ENCODE results near the gene TRIOBP. TPM values are rescaled to one million over a fixed set of nuclear protein-coding genes. Genes with fewer than 3 reads are reported as not detected.

TRIOBP gene
- total RNA-seq, 4 donors from 2014 or later, result 45.3 to 86.4 (median 65.1) TPM

DNA sequence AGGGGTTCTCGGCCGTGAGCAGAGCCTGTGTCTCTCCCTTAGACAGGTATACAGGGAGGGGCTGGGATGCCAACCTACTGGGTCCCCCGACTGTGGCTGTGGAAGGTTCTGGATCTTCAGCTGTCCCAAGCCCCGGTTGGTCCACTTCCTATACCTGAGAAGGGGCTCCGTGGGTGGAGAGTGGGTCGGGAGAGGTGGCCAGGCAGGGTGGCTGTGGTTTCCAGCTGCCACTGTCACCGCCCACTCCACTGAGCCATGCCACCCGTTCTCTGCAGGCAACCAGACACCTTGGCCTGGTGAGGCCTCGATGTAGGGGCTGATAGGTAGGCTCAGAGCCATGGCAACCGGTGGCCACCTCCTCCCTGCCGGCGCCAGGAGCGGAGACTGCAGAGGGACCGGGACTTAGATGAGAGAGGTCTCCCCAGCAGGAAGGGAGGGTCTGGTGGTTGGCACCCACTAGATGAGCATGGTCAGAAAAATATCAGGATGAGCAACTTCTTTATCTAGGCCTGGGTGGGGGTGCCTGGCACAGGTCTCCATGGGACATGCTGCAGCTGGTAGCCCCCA is 53.8 kb downstream of the TRIOBP start:
- intact Hi-C loops (cut with DNase I; ENCODE audit: low total_unique reads), result no loop called here
- no peak overlapping the region for H3K4me3 ChIP-seq (ENCODE audit: low read depth, poor library complexity, severe bottlenecking)
- no peak for DNase-seq (ENCODE audit: low spot score in 2 of 2)
- 62 to 82% methylated on average over 11 to 14 of the region's 14 CpGs for WGBS, 2 donors
- TF ChIP-seq, protein P1, sequence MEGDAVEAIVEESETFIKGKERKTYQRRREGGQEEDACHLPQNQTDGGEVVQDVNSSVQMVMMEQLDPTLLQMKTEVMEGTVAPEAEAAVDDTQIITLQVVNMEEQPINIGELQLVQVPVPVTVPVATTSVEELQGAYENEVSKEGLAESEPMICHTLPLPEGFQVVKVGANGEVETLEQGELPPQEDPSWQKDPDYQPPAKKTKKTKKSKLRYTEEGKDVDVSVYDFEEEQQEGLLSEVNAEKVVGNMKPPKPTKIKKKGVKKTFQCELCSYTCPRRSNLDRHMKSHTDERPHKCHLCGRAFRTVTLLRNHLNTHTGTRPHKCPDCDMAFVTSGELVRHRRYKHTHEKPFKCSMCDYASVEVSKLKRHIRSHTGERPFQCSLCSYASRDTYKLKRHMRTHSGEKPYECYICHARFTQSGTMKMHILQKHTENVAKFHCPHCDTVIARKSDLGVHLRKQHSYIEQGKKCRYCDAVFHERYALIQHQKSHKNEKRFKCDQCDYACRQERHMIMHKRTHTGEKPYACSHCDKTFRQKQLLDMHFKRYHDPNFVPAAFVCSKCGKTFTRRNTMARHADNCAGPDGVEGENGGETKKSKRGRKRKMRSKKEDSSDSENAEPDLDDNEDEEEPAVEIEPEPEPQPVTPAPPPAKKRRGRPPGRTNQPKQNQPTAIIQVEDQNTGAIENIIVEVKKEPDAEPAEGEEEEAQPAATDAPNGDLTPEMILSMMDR (IDR thresholded peaks at IDR 0.05), result no peak
- no peak for TF ChIP-seq POLR2A (IDR thresholded peaks at IDR 0.05)

DNA sequence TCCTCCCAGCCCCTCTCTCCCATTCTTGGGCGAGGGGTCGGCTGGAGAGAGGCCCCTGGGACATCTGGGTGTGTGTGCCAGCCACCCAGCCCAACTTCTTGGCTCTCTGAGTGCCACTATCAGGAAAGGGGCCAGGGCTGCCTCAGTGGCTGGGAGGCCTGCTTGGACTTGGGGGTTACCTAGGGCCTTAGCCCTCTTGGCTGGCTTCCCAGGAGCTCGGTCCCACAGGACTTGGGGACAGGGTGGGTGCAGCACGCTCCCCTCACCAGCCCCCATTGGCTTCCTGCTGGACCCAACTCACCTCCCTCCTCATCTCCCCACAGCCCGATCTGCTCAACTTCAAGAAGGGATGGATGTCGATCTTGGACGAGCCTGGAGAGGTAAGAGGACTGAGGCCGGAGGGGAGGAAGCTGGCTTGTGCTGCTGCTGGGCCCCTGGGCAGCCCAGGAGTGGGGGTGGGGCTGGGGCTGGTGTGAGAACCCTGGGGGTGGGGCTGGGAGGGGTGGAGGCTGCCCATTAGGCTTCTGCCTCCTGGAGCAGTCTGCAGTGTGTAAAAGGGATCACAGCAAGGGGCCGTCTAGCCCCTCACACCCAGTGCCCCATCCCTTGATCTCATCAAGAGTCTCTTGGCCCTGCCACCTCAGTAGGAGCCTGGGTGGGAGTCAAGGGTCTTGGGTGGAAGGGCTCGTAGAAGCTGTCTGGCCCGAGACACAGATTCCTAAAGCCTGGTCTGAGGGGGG is 54.8 kb downstream of the TRIOBP start:
- H3K4me3 ChIP-seq (ENCODE audit: low read depth, poor library complexity, severe bottlenecking), result no peak overlapping the region
- TF ChIP-seq, protein P1 (IDR thresholded peaks at IDR 0.05), result no peak
- TF ChIP-seq POLR2A (IDR thresholded peaks at IDR 0.05), result no peak
- intact Hi-C loops (cut with DNase I; ENCODE audit: low total_unique reads), result no loop called here
- no peak for DNase-seq (ENCODE audit: low spot score in 2 of 2)
- WGBS, 2 donors, result 47 to 70% methylated on average over 11 of the region's 11 CpGs

DNA sequence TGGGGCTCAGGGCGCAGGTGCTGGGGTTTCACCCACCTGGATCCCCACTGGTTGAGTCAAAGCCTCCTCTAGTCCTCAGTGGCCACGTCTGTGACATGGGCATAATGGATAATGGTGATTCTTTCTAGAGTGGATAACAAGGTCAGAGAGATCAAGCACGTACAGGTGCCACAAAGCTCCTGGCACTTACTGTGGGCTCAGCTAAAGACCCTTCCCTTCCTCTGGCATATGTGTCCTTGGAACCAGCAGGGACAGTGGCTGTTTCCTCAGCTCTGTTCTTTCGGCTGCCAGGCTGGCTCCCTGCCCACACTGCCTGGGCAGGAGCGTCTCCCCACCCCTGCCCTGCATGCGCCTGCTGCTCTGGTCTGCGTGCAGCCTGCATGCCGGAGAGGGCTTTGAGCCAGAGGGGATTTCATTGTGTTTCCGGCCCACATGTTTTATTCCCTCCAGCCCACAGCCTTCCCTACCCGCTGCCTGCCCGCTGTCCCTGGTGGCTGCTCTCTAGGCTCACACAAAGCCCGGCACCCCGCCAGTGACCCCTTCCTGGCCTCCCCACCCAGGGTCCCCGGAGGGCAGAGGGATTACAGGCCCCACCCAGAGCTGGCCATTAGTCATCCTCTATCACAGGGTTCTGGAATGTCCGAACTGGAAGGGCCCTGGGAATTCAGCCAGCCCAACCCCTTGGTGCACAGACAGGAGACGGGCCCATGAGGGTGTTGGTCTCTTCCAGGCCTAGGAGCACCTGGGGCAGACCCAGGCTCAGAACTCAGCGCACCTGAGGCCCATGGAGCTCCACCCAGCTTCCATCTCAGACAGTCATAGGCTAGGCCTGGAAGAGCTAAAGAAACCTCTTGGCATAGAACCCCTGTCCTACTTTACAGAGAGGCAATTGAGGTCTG is 55.6 kb downstream of the TRIOBP start:
- 16 to 19% methylated on average over 16 to 17 of the region's 17 CpGs for WGBS, 2 donors
- H3K4me3 ChIP-seq (ENCODE audit: low read depth, poor library complexity, severe bottlenecking), result no peak overlapping the region
- TF ChIP-seq POLR2A (IDR thresholded peaks at IDR 0.05), result no peak
- TF ChIP-seq, protein P1 (IDR thresholded peaks at IDR 0.05), result no peak
- peak; percentile 81 to 97 for DNase-seq (ENCODE audit: low spot score in 2 of 2)
- intact Hi-C loops (cut with DNase I; ENCODE audit: low total_unique reads), result no loop called here

DNA sequence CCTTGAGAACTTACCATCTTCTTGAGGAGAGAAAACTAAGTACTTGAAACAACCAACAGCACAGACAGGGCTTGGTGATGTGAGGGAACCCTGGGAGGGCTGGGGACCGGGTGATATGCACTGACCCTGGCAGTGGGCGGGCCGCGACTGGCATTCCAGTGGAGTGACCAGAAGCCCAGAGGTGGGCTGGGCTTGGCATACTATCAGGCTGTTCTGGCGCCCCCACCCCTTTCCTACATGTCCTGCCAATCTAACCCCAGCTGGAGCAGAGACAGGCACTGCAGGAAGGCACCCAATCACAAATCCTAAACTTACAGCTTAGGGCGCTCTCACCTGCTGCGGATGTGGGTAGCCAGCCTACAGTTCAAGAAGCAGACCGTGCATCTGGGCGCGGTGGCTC is 56.9 kb downstream of the TRIOBP start:
- intact Hi-C loops (cut with DNase I; ENCODE audit: low total_unique reads), result no loop called here
- DNase-seq (ENCODE audit: low spot score in 2 of 2), result no peak
- 82 to 84% methylated on average over 10 of the region's 10 CpGs for WGBS, 2 donors
- no peak for TF ChIP-seq POLR2A (IDR thresholded peaks at IDR 0.05)
- TF ChIP-seq, protein P1 (IDR thresholded peaks at IDR 0.05), result no peak
- H3K4me3 ChIP-seq (ENCODE audit: low read depth, poor library complexity, severe bottlenecking), result no peak overlapping the region

DNA sequence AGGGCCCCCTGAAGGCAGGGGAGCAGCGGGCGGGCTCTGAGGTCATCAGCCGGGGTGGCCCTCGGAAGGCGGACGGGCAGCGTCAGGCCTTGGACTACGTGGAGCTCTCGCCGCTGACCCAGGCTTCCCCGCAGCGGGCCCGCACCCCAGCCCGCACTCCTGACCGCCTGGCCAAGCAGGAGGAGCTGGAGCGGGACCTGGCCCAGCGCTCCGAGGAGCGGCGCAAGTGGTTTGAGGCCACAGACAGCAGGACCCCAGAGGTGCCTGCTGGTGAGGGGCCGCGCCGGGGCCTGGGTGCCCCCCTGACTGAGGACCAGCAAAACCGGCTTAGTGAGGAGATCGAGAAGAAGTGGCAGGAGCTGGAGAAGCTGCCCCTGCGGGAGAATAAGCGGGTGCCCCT is 60.8 kb downstream of the TRIOBP start:
- 95 to 96% methylated on average over 12 to 25 of the region's 27 CpGs for WGBS, 2 donors
- intact Hi-C loops (cut with DNase I; ENCODE audit: low total_unique reads), result no loop called here
- no peak for DNase-seq (ENCODE audit: low spot score in 2 of 2)
- TF ChIP-seq POLR2A (IDR thresholded peaks at IDR 0.05), result no peak
- TF ChIP-seq, protein P1 (IDR thresholded peaks at IDR 0.05), result no peak
- no peak overlapping the region for H3K4me3 ChIP-seq (ENCODE audit: low read depth, poor library complexity, severe bottlenecking)
